T-helper 2 cell treated with Interferon-gamma antibody and Interleukin-4, amounts not matched to agents 5 μg/mL and 100 μg/mL, for 36 hours (primary cell): Measurements from ENCODE around the gene SYT7.

Source experiments
- DNase-seq: peaks from one replicate; pipeline ENCODE4 v3.0.0; 2021; ENCODE audit warnings: low spot score
- H3K27ac Mint-ChIP-seq: one replicate; pipeline ENCODE4 v1.8.0; 2021; ENCODE audit warnings: mild to moderate bottlenecking, mixed read lengths
- H3K27me3 Mint-ChIP-seq: one replicate; pipeline ENCODE4 v1.8.0; 2021; ENCODE audit warnings: low read depth, mixed read lengths
- H3K36me3 Mint-ChIP-seq: one replicate; pipeline ENCODE4 v1.8.0; 2021; ENCODE audit warnings: low read depth, mixed read lengths
- H3K4me1 Mint-ChIP-seq: one replicate; pipeline ENCODE4 v1.8.0; 2021; ENCODE audit warnings: low read depth, mixed read lengths
- H3K4me3 Mint-ChIP-seq: one replicate; pipeline ENCODE4 v1.8.0; 2022; ENCODE audit warnings: mild to moderate bottlenecking, moderate library complexity, mixed read lengths
- H3K9me3 Mint-ChIP-seq: one replicate; pipeline ENCODE4 v1.8.0; 2021; ENCODE audit warnings: mixed read lengths

Gene SYT7

GRCh38 chr11:61495801-61496601 is 84.9 kb downstream of the SYT7 start:
- DNase-seq: no peak
- no peaks in the 10 kb centered on the region for H3K36me3 Mint-ChIP-seq
- no peak overlapping the region for H3K27ac Mint-ChIP-seq
- no peaks in the 10 kb centered on the region for H3K4me1 Mint-ChIP-seq
- no peaks in the 10 kb centered on the region for H3K9me3 Mint-ChIP-seq
- no peak overlapping the region for H3K4me3 Mint-ChIP-seq
- H3K27me3 Mint-ChIP-seq: no peaks in the 10 kb centered on the region

- Mint-ChIP-seq H3K9me3 (no peaks in the 10 kb centered on the region), H3K4me3 (no peak overlapping the region), H3K36me3 (no peaks in the 10 kb centered on the region)
Measured at GRCh38 chr11:61494381-61494961, 86.4 kb downstream of the SYT7 start.

GRCh38 chr11:61491736-61492395 is 89.0 kb downstream of the SYT7 start:
- Mint-ChIP-seq H3K4me1 (no peaks in the 10 kb centered on the region), H3K4me3 (no peak overlapping the region), H3K36me3 (no peaks in the 10 kb centered on the region), H3K27me3 (no peaks in the 10 kb centered on the region), H3K27ac (no peak overlapping the region), H3K9me3 (no peaks in the 10 kb centered on the region)
- no peak for DNase-seq

More at GRCh38 chr11:61494381-61494961, 86.4 kb downstream of the SYT7 start:
- Mint-ChIP-seq H3K4me1 (no peaks in the 10 kb centered on the region), H3K27me3 (no peaks in the 10 kb centered on the region), H3K27ac (no peak overlapping the region)
- DNase-seq: no peak

DNA sequence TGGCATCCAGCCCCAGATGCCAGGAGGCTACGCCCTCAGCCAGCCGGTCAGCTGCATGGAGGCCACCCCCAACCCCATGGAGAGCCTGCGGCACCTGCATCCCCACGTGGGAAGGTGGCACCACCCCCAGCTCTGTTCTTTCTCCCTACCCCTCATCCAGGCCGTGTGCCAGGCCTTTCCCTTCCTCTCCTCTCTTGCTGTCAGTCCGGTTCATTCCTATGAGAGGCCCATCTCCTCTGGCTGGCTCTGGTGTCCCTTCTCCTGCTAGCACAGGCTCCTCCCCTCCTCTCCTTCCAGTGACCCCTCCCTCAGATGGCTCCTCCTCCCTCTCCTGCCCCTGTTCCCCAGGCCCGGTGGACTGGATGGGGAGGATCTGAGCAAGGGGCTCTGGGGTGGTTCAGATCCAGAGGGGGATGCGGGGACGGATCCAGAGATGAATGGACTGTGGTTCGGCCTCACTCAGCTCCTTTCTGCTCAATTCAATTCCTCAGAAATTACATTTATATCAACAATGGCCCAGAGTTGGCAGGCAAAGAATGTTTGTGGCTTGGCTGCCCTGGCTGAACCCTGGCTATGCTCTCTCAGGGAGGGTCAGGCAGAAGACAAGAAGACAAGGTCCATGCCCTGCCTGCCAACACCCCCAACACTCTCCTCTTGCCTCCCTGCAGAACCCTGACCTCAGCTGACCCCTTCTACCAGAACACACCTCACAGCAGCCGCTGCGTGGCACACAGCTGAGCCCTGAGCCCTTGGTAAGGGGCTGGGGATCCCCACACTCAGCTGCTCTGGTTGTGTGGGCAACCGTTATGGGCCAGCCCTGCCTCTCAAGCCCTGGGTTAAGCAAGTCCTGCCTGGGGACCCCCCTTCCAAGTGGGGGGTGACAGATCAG is 90.8 kb downstream of the SYT7 start:
- DNase-seq: no peak
- Mint-ChIP-seq H3K27me3 (no peaks in the 10 kb centered on the region), H3K36me3 (no peaks in the 10 kb centered on the region), H3K4me3 (no peak overlapping the region), H3K4me1 (no peaks in the 10 kb centered on the region), H3K27ac (no peak overlapping the region), H3K9me3 (no peaks in the 10 kb centered on the region)

DNA sequence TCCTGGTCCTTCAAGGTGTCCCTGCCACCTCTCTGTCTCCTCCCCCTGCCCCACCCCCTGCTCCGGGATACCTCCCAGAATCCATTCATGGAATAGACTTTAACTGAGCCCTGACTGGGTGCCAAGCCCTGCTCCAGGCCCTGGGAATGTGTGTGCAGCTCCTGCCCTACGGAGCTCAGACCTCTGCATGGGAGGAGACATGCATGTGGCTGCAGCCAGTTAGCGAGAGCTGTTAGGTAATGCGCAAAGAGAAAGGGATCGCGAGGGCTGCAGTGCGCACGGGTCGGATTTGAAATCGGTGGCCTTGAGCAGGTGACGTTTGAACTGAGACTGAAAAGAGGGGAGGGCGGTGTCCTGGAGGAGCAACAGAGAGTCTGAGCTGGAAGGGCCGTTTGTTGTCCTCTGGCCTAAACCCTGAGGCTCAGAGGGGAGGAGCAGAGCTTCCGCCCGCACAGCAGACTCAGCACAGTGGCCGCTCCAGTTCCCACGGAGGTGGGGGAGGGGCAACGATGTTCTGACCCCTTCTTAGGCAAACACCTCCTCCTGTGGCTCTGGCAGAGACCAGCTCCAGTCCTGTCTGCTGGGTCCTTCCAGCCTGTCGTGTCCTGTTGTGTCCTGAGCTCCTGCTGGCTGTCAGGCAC is 92.1 kb downstream of the SYT7 start:
- no peak for DNase-seq
- Mint-ChIP-seq H3K9me3 (no peaks in the 10 kb centered on the region), H3K4me3 (no peak overlapping the region)

GRCh38 chr11:61487342-61488025 is 93.4 kb downstream of the SYT7 start:
- Mint-ChIP-seq H3K27ac (no peak overlapping the region), H3K4me1 (no peaks in the 10 kb centered on the region), H3K9me3 (no peaks in the 10 kb centered on the region), H3K4me3 (no peak overlapping the region), H3K36me3 (no peaks in the 10 kb centered on the region), H3K27me3 (no peaks in the 10 kb centered on the region)
- DNase-seq: no peak

More for the DNA sequence above, 92.1 kb downstream of the SYT7 start:
- Mint-ChIP-seq H3K36me3 (no peaks in the 10 kb centered on the region), H3K27ac (no peak overlapping the region), H3K27me3 (no peaks in the 10 kb centered on the region), H3K4me1 (no peaks in the 10 kb centered on the region)

DNA sequence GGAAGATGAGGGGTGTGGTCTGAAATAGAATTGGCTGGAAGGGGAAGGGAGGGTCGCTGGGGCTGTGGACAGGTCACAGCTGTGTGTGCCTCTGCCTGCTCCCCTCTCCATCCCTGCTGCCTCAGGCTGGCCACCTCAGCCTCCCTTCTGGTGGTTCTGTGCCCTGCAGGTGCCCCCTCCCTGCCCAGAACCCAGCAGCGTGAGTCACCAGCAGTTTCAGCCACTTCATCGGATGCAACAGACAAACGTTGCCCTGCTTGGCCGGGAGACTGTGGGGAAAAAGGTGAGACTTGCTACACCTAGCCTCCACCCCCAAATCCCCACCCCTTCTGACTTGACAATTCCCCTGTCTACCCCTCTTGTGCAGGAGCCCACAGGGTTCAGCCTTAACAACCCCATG is 94.1 kb downstream of the SYT7 start:
- H3K27ac Mint-ChIP-seq: no peak overlapping the region
- no peaks in the 10 kb centered on the region for H3K36me3 Mint-ChIP-seq
- no peaks in the 10 kb centered on the region for H3K9me3 Mint-ChIP-seq
- H3K4me1 Mint-ChIP-seq: no peaks in the 10 kb centered on the region
- H3K27me3 Mint-ChIP-seq: no peaks in the 10 kb centered on the region
- no peak for DNase-seq
- H3K4me3 Mint-ChIP-seq: no peak overlapping the region

- Mint-ChIP-seq H3K9me3 (no peaks in the 10 kb centered on the region), H3K27me3 (no peaks in the 10 kb centered on the region), H3K36me3 (no peaks in the 10 kb centered on the region), H3K4me3 (no peak overlapping the region), H3K4me1 (no peaks in the 10 kb centered on the region), H3K27ac (no peak overlapping the region)
- DNase-seq: no peak
Measured at GRCh38 chr11:61486011-61486620, 94.8 kb downstream of the SYT7 start.

GRCh38 chr11:61485080-61485479 is 95.8 kb downstream of the SYT7 start:
- no peaks in the 10 kb centered on the region for H3K4me1 Mint-ChIP-seq
- no peak overlapping the region for H3K4me3 Mint-ChIP-seq
- H3K36me3 Mint-ChIP-seq: no peaks in the 10 kb centered on the region
- DNase-seq: no peak
- no peaks in the 10 kb centered on the region for H3K9me3 Mint-ChIP-seq
- H3K27ac Mint-ChIP-seq: no peak overlapping the region
- no peaks in the 10 kb centered on the region for H3K27me3 Mint-ChIP-seq

DNA sequence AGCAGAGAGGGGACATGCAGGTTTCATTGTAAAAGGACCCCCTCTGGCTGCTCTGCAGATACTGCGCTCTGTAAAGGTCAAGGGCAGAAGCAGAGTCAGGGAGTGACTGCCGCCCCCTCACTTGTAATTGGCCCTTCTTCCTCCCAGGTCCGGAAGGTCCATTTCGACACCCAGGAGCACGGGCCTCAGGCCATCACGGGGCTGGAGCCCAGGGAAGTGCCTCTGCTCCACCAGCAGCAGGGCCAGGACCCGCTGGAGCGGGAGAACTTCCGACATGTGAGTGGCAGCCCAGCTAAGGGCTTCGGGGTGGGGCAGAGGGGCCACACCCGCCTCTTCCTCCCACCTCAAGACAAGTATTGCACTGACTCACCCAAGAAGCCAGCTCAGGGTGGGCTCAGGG is 96.3 kb downstream of the SYT7 start:
- Mint-ChIP-seq H3K4me1 (no peaks in the 10 kb centered on the region), H3K27ac (no peak overlapping the region), H3K27me3 (no peaks in the 10 kb centered on the region), H3K36me3 (no peaks in the 10 kb centered on the region), H3K4me3 (no peak overlapping the region), H3K9me3 (no peaks in the 10 kb centered on the region)
- no peak for DNase-seq

DNA sequence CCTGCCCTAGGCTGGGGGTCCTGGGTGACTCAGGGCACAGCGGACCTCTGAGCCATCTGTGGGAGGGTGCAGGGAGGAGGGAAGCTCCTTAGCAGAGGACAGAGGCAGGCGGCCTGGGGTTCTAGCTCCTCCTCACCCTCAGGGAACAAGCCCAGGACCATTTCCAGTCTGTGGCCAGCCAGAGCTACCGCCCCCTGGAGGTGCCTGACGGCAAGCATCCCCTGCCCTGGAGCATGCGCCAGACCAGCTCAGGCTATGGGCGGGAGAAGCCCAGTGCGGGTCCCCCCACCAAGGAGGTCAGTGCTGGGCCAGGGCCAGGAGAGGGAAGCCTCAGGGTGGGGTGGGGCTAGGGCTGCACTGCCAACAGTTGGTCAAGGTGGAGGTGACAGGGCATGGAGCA is 98.4 kb downstream of the SYT7 start:
- DNase-seq: no peak
- Mint-ChIP-seq H3K36me3 (no peaks in the 10 kb centered on the region), H3K4me1 (no peaks in the 10 kb centered on the region), H3K4me3 (no peak overlapping the region), H3K9me3 (no peaks in the 10 kb centered on the region), H3K27me3 (no peaks in the 10 kb centered on the region), H3K27ac (no peak overlapping the region)

DNA sequence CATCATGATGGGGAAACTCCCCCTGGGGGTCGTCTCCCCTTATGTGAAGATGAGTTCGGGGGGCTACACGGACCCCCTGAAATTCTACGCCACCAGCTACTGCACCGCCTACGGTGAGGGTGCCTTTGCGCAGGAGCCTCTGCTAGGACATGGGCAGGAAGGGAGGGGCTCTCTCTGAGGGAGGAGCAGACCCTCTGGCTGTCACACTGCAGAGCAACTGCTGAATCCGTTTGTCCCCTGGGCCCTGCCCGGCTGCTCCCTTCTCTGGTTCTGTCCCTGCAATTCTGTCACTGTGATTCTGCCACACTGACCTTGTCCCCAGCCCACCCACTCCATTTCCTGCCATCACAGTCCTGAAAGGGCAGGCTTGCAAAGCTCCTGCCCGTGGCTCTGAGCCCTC is 99.1 kb downstream of the SYT7 start:
- Mint-ChIP-seq H3K4me1 (no peaks in the 10 kb centered on the region), H3K9me3 (no peaks in the 10 kb centered on the region), H3K27ac (no peak overlapping the region), H3K27me3 (no peaks in the 10 kb centered on the region), H3K36me3 (no peaks in the 10 kb centered on the region), H3K4me3 (no peak overlapping the region)
- DNase-seq: no peak

DNA sequence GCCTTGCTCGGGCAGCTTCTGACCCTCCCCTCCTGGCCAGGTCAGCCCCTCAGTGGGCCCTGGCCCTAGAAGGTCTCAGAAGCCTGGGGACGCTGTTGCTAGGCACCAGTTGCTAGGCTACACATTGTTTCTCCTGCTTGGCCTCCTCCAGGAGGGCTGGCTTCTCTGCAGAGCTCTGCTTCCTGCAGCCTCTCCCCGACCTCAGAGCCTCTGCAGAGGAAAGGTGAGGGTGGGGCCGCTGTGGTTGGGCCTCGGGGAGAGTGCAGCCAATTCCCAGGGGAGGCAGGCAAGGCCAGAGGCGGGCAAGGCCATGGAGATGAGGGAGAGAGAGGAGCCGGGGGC is 99.9 kb downstream of the SYT7 start:
- DNase-seq: no peak
- no peak overlapping the region for H3K4me3 Mint-ChIP-seq
- no peaks in the 10 kb centered on the region for H3K27me3 Mint-ChIP-seq
- no peaks in the 10 kb centered on the region for H3K36me3 Mint-ChIP-seq
- H3K9me3 Mint-ChIP-seq: no peaks in the 10 kb centered on the region
- no peak overlapping the region for H3K27ac Mint-ChIP-seq
- H3K4me1 Mint-ChIP-seq: no peaks in the 10 kb centered on the region
